Smooth muscle cell (in vitro differentiated cells): ENCODE results near the gene PITPNM1. TPM values are rescaled to one million over a fixed set of nuclear protein-coding genes. Genes with fewer than 3 reads are reported as not detected.

ENCODE experiments used
- DNase-seq: peaks from one replicate; lab custom pipeline; 2025; ENCODE audit not compliant: unreplicated experiment; lab: John Stamatoyannopoulos, UW
- H2AFZ ChIP-seq: fragments of 200-600 bp; sonication (generic); 2 replicates; pipeline ENCODE4 v1.6.0; 2016; ENCODE audit warnings: antibody characterized with exemption, low read depth, mild to moderate bottlenecking
- H3F3A ChIP-seq: fragments of 200-600 bp; sonication (generic); 2 replicates; pipeline ENCODE4 v1.6.0; 2017; ENCODE audit warnings: antibody characterized with exemption, low read depth
- H3K27ac ChIP-seq: fragments of 200-600 bp; sonication (generic); 2 replicates; pipeline ENCODE4 v1.5.1; 2016; ENCODE audit warnings: low read depth, mild to moderate bottlenecking
- H3K27me3 ChIP-seq: fragments of 200-600 bp; sonication (generic); 2 replicates; pipeline ENCODE4 v1.6.1; 2016; ENCODE audit warnings: low read depth, mild to moderate bottlenecking
- H3K36me3 ChIP-seq: fragments of 200-600 bp; sonication (generic); 2 replicates; pipeline ENCODE4 v1.5.1; 2016; ENCODE audit warnings: low read depth
- H3K4me1 ChIP-seq: fragments of 200-600 bp; sonication (generic); 2 replicates; pipeline ENCODE4 v1.5.1; 2016; ENCODE audit warnings: low read depth
- H3K4me2 ChIP-seq: fragments of 200-600 bp; sonication (generic); 2 replicates; pipeline ENCODE4 v1.6.0; 2016; ENCODE audit warnings: mild to moderate bottlenecking
- H3K4me3 ChIP-seq: fragments of 200-600 bp; sonication (generic); 2 replicates; pipeline ENCODE4 v1.5.1; 2016; ENCODE audit warnings: mild to moderate bottlenecking
- H3K79me2 ChIP-seq: fragments of 200-600 bp; sonication (generic); 2 replicates; pipeline ENCODE4 v1.6.0; 2016; ENCODE audit warnings: low read depth, mild to moderate bottlenecking
- H3K9ac ChIP-seq: fragments of 200-600 bp; sonication (generic); 2 replicates; pipeline ENCODE4 v1.6.0; 2016; ENCODE audit warnings: low read depth
- H3K9me3 ChIP-seq: fragments of 200-600 bp; sonication (generic); replicated peaks from 2 replicates; pipeline ENCODE4 v1.5.1; 2016; ENCODE audit warnings: low read depth
- H4K20me1 ChIP-seq: fragments of 200-600 bp; sonication (generic); 2 replicates; pipeline ENCODE4 v1.6.0; 2016; ENCODE audit warnings: low read depth
- WGBS: methylation state at CpG from one replicate; pipeline ENCODE4 v1.1.7; 2016; ENCODE audit warnings: low lambda C conversion rate; 5-methylcytosine and 5-hydroxymethylcytosine counted together
- polyA plus RNA-seq: library from polyadenylated mRNA; unstranded; fragments of >200 nt; fragmentation: Nextera tagmentation; extraction: Ambion mirVana; gene quantifications from 2 replicates; pipeline ENCODE4 v1.2.1, GENCODE V29; 2016
- total RNA-seq: library from RNA; depleted of rRNA; stranded (reverse); fragments of >200 nt; gene quantifications from 2 replicates; pipeline ENCODE4 v1.2.3, GENCODE V29; 2014
- TF ChIP-seq, protein P1 (sequence below): fragments of 200-600 bp; sonication (generic); IDR thresholded peaks from 2 replicates; pipeline ENCODE4 v1.5.1; 2017; ENCODE audit warnings: borderline replicate concordance, mild to moderate bottlenecking, antibody characterized with exemption; ENCODE audit not compliant: insufficient read depth, poor library complexity, severe bottlenecking

Gene PITPNM1
- total and polyA plus RNA-seq, 2 experiments from 2014 or later: 27.6 to 35.0 TPM

DNA sequence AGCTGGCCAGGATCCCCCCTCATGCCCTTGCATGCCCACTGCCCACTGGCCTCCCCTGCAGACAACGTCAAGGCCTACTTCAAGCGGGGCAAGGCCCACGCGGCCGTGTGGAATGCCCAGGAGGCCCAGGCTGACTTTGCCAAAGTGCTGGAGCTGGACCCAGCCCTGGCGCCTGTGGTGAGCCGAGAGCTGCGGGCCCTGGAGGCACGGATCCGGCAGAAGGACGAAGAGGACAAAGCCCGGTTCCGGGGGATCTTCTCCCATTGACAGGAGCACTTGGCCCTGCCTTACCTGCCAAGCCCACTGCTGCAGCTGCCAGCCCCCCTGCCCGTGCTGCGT is 14.5 kb downstream of the PITPNM1 start:
- no peak for DNase-seq
- Histone ChIP-seq H3K27me3 (no peaks in the 10 kb centered on the region), H3K4me1 (no peaks in the 10 kb centered on the region), H3K27ac (no peak overlapping the region), H3F3A (no peaks in the 10 kb centered on the region), H3K4me3 (no peak overlapping the region), H3K4me2 (no peak overlapping the region), H3K79me2 (no peaks in the 10 kb centered on the region), H2AFZ (no peak overlapping the region), H3K36me3 (no peaks in the 10 kb centered on the region), H4K20me1 (no peaks in the 10 kb centered on the region), H3K9me3 (no peaks in the 10 kb centered on the region), H3K9ac (no peak overlapping the region)
- TF ChIP-seq, protein P1, sequence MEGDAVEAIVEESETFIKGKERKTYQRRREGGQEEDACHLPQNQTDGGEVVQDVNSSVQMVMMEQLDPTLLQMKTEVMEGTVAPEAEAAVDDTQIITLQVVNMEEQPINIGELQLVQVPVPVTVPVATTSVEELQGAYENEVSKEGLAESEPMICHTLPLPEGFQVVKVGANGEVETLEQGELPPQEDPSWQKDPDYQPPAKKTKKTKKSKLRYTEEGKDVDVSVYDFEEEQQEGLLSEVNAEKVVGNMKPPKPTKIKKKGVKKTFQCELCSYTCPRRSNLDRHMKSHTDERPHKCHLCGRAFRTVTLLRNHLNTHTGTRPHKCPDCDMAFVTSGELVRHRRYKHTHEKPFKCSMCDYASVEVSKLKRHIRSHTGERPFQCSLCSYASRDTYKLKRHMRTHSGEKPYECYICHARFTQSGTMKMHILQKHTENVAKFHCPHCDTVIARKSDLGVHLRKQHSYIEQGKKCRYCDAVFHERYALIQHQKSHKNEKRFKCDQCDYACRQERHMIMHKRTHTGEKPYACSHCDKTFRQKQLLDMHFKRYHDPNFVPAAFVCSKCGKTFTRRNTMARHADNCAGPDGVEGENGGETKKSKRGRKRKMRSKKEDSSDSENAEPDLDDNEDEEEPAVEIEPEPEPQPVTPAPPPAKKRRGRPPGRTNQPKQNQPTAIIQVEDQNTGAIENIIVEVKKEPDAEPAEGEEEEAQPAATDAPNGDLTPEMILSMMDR: no peak
- WGBS: 96% methylated on average over 15 of the region's 15 CpGs

GRCh38 chr11:67489885-67490726 is 15.1 kb downstream of the PITPNM1 start:
- TF ChIP-seq, protein P1: no peak
- no peaks in the 10 kb centered on the region for H3F3A ChIP-seq
- no peaks in the 10 kb centered on the region for H3K4me1 ChIP-seq
- no peaks in the 10 kb centered on the region for H3K27me3 ChIP-seq
- no peak overlapping the region for H3K4me2 ChIP-seq
- H3K4me3 ChIP-seq: no peak overlapping the region
- H3K79me2 ChIP-seq: no peaks in the 10 kb centered on the region
- H3K36me3 ChIP-seq: no peaks in the 10 kb centered on the region
- no peak overlapping the region for H2AFZ ChIP-seq
- no peak overlapping the region for H3K9ac ChIP-seq
- H4K20me1 ChIP-seq: no peaks in the 10 kb centered on the region
- no peaks in the 10 kb centered on the region for H3K9me3 ChIP-seq
- WGBS: 94% methylated on average over 23 of the region's 23 CpGs
- DNase-seq: no peak
- H3K27ac ChIP-seq: no peak overlapping the region

GRCh38 chr11:67489203-67489884 is 15.8 kb downstream of the PITPNM1 start:
- DNase-seq: no peak
- Histone ChIP-seq H3K79me2 (no peaks in the 10 kb centered on the region), H2AFZ (no peak overlapping the region), H4K20me1 (no peaks in the 10 kb centered on the region), H3F3A (no peaks in the 10 kb centered on the region), H3K27ac (no peak overlapping the region), H3K4me3 (no peak overlapping the region), H3K9ac (no peak overlapping the region), H3K36me3 (no peaks in the 10 kb centered on the region), H3K9me3 (no peaks in the 10 kb centered on the region), H3K4me1 (no peaks in the 10 kb centered on the region), H3K27me3 (no peaks in the 10 kb centered on the region), H3K4me2 (no peak overlapping the region)
- 92% methylated on average over 23 of the region's 25 CpGs for WGBS
- TF ChIP-seq, protein P1: no peak
